HG02981 (cell line): ENCODE results near the gene ADH7.
"Not testable (repeated sequence)": the region's sequence is repeated elsewhere in the genome, so short reads cannot be mapped to it uniquely, and the experiment has no call there.

Experiments
- ATAC-seq: cut with Tn5 transposase; IDR thresholded peaks from one replicate; pipeline ENCODE4 v1.9.1; 2021; ENCODE audit warnings: mild to moderate bottlenecking, moderate library complexity; ENCODE audit not compliant: unreplicated experiment

ADH7 gene

GRCh38 chr4:99382745-99383360 lies 52.3 kb downstream of the ADH7 start:
- no peak for ATAC-seq

- peak; percentile 54 for ATAC-seq
Measured at GRCh38 chr4:99381588-99382175, 53.5 kb downstream of the ADH7 start.

GRCh38 chr4:99379571-99379970 lies 55.6 kb downstream of the ADH7 start:
- ATAC-seq = no peak

GRCh38 chr4:99378876-99379275 lies 56.3 kb downstream of the ADH7 start:
- ATAC-seq = no peak

GRCh38 chr4:99377341-99377740 lies 57.8 kb downstream of the ADH7 start:
- ATAC-seq = not testable (repeated sequence)

- ATAC-seq = not testable (repeated sequence)
Measured at GRCh38 chr4:99372464-99372863, 62.7 kb downstream of the ADH7 start.

GRCh38 chr4:99367817-99368216 lies 67.3 kb downstream of the ADH7 start:
- not testable (repeated sequence) for ATAC-seq

- ATAC-seq = no peak
Measured at GRCh38 chr4:99366491-99366890, 68.7 kb downstream of the ADH7 start.

GRCh38 chr4:99362768-99363167 lies 72.4 kb downstream of the ADH7 start:
- ATAC-seq = no peak
